ENCODE data around the gene TM4SF18. TPM values are rescaled to one million over a fixed set of nuclear protein-coding genes. Genes with fewer than 3 reads are reported as not detected.
A peak's percentile ranks its signal among the peaks of the same experiment; 100 is the strongest.

Gene TM4SF18
- total RNA-seq, 1 donor from 2014 or later: 6.5 TPM

- Histone ChIP-seq H3K27ac (no peak overlapping the region), H3K9me3 (no peaks in the 10 kb centered on the region)
Observed at GRCh38 chr3:149353581-149354184, 20.2 kb upstream of the TM4SF18 start.

GRCh38 chr3:149352556-149352955 is 19.1 kb upstream of the TM4SF18 start:
- Histone ChIP-seq H3K36me3 (no peaks in the 10 kb centered on the region), H3K27me3 (ENCODE audit: low read depth) (no peaks in the 10 kb centered on the region), H3K4me3 (no peak overlapping the region), H3K27ac (no peak overlapping the region), H3K4me1 (no peaks in the 10 kb centered on the region), H3K9me3 (no peaks in the 10 kb centered on the region)
- intact Hi-C loops (cut with DNase I): no loop called here
- TF ChIP-seq CTCF (IDR thresholded peaks at IDR 0.05): peak; percentile 75
- DNase-seq: peak; percentile 79
- peak; percentile 92 to 94 for ATAC-seq

More at GRCh38 chr3:149353581-149354184, 20.2 kb upstream of the TM4SF18 start:
- Histone ChIP-seq H3K4me3 (no peak overlapping the region), H3K36me3 (no peaks in the 10 kb centered on the region), H3K4me1 (no peaks in the 10 kb centered on the region), H3K27me3 (ENCODE audit: low read depth) (no peaks in the 10 kb centered on the region)
- TF ChIP-seq CTCF (IDR thresholded peaks at IDR 0.05): no peak
- ATAC-seq: no peak
- intact Hi-C loops (cut with DNase I): no loop called here
- DNase-seq: no peak

GRCh38 chr3:149343951-149344350 is 10.5 kb upstream of the TM4SF18 start:
- H3K9me3 ChIP-seq: no peaks in the 10 kb centered on the region
- H3K27me3 ChIP-seq (ENCODE audit: low read depth): no peaks in the 10 kb centered on the region
- no peak for TF ChIP-seq CTCF (IDR thresholded peaks at IDR 0.05)
- H3K27ac ChIP-seq: no peak overlapping the region
- DNase-seq (no peak), ATAC-seq (no peak)
- no peak overlapping the region for H3K4me3 ChIP-seq
- no peaks in the 10 kb centered on the region for H3K36me3 ChIP-seq
- intact Hi-C loops (cut with DNase I): no loop called here
- H3K4me1 ChIP-seq: peaks cover 24% of the 10 kb centered on the region

- ATAC-seq (no peak), DNase-seq (no peak)
- H3K36me3 ChIP-seq: no peaks in the 10 kb centered on the region
- intact Hi-C loops (cut with DNase I): no loop called here
- peaks cover 24% of the 10 kb centered on the region for H3K4me1 ChIP-seq
- no peak overlapping the region for H3K27ac ChIP-seq
- no peaks in the 10 kb centered on the region for H3K27me3 ChIP-seq (ENCODE audit: low read depth)
- no peak for TF ChIP-seq CTCF (IDR thresholded peaks at IDR 0.05)
- no peak overlapping the region for H3K4me3 ChIP-seq
- H3K9me3 ChIP-seq: no peaks in the 10 kb centered on the region
Observed at GRCh38 chr3:149342413-149343380, 9.3 kb upstream of the TM4SF18 start.

- no peaks in the 10 kb centered on the region for H3K9me3 ChIP-seq
- no peak overlapping the region for H3K4me3 ChIP-seq
- intact Hi-C loops (cut with DNase I): no loop called here
- ATAC-seq (peak; percentile 31 to 59), DNase-seq (no peak)
- H3K36me3 ChIP-seq: no peaks in the 10 kb centered on the region
- no peak for TF ChIP-seq CTCF (IDR thresholded peaks at IDR 0.05)
- H3K4me1 ChIP-seq: peaks cover 24% of the 10 kb centered on the region
- peak overlapping the region; percentile 65 for H3K27ac ChIP-seq
- H3K27me3 ChIP-seq (ENCODE audit: low read depth): no peaks in the 10 kb centered on the region
Observed at GRCh38 chr3:149340310-149340933, 7.0 kb upstream of the TM4SF18 start.
